Measurements from ENCODE around the gene DNAAF2.

DNA sequence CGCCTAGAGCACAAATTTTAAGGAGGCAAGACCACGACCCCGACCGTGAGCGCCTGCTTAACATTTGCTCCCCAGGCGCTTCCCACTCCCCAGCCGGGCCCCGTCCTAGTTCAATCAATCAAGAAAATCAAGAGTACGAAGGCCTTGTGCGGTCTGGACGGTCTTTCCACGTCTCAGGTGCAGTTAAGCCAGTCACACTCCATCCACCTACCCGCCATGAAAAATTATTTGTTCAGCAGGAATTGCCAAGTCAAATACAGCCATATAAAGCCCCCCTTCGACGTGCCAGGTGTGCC is 36.9 kb downstream of the DNAAF2 start:
- TF ChIP-seq, protein P1, sequence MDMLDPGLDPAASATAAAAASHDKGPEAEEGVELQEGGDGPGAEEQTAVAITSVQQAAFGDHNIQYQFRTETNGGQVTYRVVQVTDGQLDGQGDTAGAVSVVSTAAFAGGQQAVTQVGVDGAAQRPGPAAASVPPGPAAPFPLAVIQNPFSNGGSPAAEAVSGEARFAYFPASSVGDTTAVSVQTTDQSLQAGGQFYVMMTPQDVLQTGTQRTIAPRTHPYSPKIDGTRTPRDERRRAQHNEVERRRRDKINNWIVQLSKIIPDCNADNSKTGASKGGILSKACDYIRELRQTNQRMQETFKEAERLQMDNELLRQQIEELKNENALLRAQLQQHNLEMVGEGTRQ (IDR thresholded peaks at IDR 0.05; ENCODE audit: low read length), result no peak
- TF ChIP-seq, protein P2, sequence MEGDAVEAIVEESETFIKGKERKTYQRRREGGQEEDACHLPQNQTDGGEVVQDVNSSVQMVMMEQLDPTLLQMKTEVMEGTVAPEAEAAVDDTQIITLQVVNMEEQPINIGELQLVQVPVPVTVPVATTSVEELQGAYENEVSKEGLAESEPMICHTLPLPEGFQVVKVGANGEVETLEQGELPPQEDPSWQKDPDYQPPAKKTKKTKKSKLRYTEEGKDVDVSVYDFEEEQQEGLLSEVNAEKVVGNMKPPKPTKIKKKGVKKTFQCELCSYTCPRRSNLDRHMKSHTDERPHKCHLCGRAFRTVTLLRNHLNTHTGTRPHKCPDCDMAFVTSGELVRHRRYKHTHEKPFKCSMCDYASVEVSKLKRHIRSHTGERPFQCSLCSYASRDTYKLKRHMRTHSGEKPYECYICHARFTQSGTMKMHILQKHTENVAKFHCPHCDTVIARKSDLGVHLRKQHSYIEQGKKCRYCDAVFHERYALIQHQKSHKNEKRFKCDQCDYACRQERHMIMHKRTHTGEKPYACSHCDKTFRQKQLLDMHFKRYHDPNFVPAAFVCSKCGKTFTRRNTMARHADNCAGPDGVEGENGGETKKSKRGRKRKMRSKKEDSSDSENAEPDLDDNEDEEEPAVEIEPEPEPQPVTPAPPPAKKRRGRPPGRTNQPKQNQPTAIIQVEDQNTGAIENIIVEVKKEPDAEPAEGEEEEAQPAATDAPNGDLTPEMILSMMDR (IDR thresholded peaks at IDR 0.05; ENCODE audit: control extremely low read depth in 1 of 3, insufficient read depth in 1 of 3, low read depth in 1 of 3, low read length in 3 of 3), result no peak
- no peak for TF ChIP-seq TAF1 (IDR thresholded peaks at IDR 0.05; ENCODE audit: low read depth, low read length)
- TF ChIP-seq HDAC2 (IDR thresholded peaks at IDR 0.05; ENCODE audit: borderline replicate concordance in 1 of 2, low read depth in 2 of 2, low read length in 2 of 2), result no peak

Data from H1 (cell line).